ENCODE results near the gene IGHMBP2. TPM values are rescaled to one million over a fixed set of nuclear protein-coding genes. Genes with fewer than 3 reads are reported as not detected.

IGHMBP2 gene
- total RNA-seq, 1 experiment from 2014 or later, result 19.3 TPM

DNA sequence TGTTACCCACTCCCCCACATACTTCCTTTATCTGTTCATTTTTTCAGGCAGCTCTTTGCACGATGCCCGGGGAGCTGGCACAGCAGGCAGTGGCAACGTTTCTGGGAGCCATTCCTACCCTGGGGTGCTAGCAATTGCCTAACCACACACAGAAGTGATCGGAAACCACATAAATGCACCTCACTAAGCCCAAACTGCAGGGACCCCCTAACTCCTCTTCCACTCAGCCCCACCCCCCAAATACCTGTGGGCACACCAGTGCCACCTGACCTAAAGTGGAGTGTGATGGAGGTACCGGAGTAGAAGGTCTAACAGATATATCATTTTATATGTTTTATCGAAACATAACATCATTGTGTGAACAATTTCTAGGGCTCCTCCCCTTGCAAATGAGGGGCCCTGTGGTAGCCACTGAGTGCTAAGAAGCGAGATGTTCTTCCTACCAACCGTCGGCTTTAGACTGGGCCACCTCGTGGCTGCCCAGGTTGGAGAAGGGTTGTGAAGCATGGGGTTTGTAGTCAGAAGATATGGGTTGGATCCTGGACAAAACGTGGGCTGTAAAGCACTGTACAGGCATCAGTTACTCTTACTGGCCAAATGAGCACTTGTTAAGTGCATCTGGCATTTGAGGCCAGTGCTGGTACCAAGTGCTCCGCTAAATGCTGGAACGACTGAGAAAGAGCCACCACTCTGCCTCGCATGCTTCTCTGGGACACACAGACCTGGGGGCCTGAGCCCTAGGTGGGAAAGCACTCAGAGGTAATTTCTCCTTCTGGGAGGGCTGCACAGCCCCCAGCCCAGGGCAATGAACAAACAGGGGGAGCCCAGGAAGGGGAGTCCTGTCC is 74.3 kb downstream of the IGHMBP2 start:
- ATAC-seq (no peak), DNase-seq (ENCODE audit: low read depth, low spot score) (no peak)
- Histone ChIP-seq H2AFZ (ENCODE audit: low read depth, low read length, poor library complexity, severe bottlenecking) (no peak overlapping the region), H3K27ac (ENCODE audit: low read depth, low read length) (no peak overlapping the region), H3K9me3 (ENCODE audit: control insufficient read depth in 1 of 2, insufficient read depth in 1 of 2, low read depth in 1 of 2, low read length in 2 of 2) (peaks cover 0 to 3% of the 10 kb centered on the region in 2 experiments; a peak in 1 of 4 replicates), H3K4me2 (ENCODE audit: low read length) (no peak overlapping the region), H3K4me1 (ENCODE audit: control insufficient read depth in 1 of 2, insufficient read depth in 2 of 2, low read length in 2 of 2) (peaks cover 0 to 5% of the 10 kb centered on the region in 2 experiments; a peak in 1 of 4 replicates), H3K9me2 (ENCODE audit: insufficient read depth) (no peaks in the 10 kb centered on the region), H4K20me1 (ENCODE audit: insufficient read depth) (no peaks in the 10 kb centered on the region), H3K36me3 (ENCODE audit: control insufficient read depth in 1 of 2, insufficient read depth in 2 of 2, low read length in 2 of 2) (no peaks in the 10 kb centered on the region), H3K79me2 (ENCODE audit: insufficient read depth, low read length) (no peaks in the 10 kb centered on the region), H3K27me3 (ENCODE audit: insufficient read depth, low read length) (no peaks in the 10 kb centered on the region), H3K9ac (ENCODE audit: low read length) (no peak overlapping the region), H3K4me3 (replicated peaks in 1 of 2; ENCODE audit: low read depth in 1 of 2, low read length in 2 of 2) (no peak overlapping the region)
- TF ChIP-seq, protein P1, sequence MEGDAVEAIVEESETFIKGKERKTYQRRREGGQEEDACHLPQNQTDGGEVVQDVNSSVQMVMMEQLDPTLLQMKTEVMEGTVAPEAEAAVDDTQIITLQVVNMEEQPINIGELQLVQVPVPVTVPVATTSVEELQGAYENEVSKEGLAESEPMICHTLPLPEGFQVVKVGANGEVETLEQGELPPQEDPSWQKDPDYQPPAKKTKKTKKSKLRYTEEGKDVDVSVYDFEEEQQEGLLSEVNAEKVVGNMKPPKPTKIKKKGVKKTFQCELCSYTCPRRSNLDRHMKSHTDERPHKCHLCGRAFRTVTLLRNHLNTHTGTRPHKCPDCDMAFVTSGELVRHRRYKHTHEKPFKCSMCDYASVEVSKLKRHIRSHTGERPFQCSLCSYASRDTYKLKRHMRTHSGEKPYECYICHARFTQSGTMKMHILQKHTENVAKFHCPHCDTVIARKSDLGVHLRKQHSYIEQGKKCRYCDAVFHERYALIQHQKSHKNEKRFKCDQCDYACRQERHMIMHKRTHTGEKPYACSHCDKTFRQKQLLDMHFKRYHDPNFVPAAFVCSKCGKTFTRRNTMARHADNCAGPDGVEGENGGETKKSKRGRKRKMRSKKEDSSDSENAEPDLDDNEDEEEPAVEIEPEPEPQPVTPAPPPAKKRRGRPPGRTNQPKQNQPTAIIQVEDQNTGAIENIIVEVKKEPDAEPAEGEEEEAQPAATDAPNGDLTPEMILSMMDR (IDR thresholded peaks at IDR 0.05 in 2 of 3, conservative IDR thresholded peaks at IDR 0.05 in 1 of 3; ENCODE audit: borderline replicate concordance in 1 of 3, insufficient read depth in 1 of 3, low read depth in 2 of 3, low read length in 2 of 3), result no peak
- no peak for TF ChIP-seq FOSL1 (IDR thresholded peaks at IDR 0.05; ENCODE audit: low read depth)
- no peak for TF ChIP-seq ZNF274 (IDR thresholded peaks at IDR 0.05; ENCODE audit: low read depth, low read length)
- TF ChIP-seq SRF (IDR thresholded peaks at IDR 0.05; ENCODE audit: low read depth), result no peak
- TF ChIP-seq, protein P2, sequence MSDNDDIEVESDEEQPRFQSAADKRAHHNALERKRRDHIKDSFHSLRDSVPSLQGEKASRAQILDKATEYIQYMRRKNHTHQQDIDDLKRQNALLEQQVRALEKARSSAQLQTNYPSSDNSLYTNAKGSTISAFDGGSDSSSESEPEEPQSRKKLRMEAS (IDR thresholded peaks at IDR 0.05), result no peak
- no peak for TF ChIP-seq EZH2phosphoT487 (IDR thresholded peaks at IDR 0.05; ENCODE audit: borderline replicate concordance)
- TF ChIP-seq RAD21 (IDR thresholded peaks at IDR 0.05; ENCODE audit: low read depth), result no peak
- TF ChIP-seq SP1 (IDR thresholded peaks at IDR 0.05; ENCODE audit: low read depth), result no peak
- TF ChIP-seq JUND (IDR thresholded peaks at IDR 0.05), result no peak
- TF ChIP-seq ZFX (IDR thresholded peaks at IDR 0.05), result no peak
- TF ChIP-seq POLR2AphosphoS5 (IDR thresholded peaks at IDR 0.05; ENCODE audit: low read depth, low read length), result no peak
- TF ChIP-seq CBX3 (IDR thresholded peaks at IDR 0.05; ENCODE audit: low read depth), result no peak
- no peak for TF ChIP-seq SIN3A (IDR thresholded peaks at IDR 0.05; ENCODE audit: low read depth)
- TF ChIP-seq YY1 (IDR thresholded peaks at IDR 0.05; ENCODE audit: extremely low read depth, insufficient replicate concordance, low read depth, low read length), result no peak
- TF ChIP-seq, protein P3, sequence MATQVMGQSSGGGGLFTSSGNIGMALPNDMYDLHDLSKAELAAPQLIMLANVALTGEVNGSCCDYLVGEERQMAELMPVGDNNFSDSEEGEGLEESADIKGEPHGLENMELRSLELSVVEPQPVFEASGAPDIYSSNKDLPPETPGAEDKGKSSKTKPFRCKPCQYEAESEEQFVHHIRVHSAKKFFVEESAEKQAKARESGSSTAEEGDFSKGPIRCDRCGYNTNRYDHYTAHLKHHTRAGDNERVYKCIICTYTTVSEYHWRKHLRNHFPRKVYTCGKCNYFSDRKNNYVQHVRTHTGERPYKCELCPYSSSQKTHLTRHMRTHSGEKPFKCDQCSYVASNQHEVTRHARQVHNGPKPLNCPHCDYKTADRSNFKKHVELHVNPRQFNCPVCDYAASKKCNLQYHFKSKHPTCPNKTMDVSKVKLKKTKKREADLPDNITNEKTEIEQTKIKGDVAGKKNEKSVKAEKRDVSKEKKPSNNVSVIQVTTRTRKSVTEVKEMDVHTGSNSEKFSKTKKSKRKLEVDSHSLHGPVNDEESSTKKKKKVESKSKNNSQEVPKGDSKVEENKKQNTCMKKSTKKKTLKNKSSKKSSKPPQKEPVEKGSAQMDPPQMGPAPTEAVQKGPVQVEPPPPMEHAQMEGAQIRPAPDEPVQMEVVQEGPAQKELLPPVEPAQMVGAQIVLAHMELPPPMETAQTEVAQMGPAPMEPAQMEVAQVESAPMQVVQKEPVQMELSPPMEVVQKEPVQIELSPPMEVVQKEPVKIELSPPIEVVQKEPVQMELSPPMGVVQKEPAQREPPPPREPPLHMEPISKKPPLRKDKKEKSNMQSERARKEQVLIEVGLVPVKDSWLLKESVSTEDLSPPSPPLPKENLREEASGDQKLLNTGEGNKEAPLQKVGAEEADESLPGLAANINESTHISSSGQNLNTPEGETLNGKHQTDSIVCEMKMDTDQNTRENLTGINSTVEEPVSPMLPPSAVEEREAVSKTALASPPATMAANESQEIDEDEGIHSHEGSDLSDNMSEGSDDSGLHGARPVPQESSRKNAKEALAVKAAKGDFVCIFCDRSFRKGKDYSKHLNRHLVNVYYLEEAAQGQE (IDR thresholded peaks at IDR 0.05; ENCODE audit: low read depth), result no peak
- no peak for TF ChIP-seq POLR2A (IDR thresholded peaks at IDR 0.05; ENCODE audit: borderline replicate concordance, extremely low read depth, insufficient read depth, insufficient read length)
- TF ChIP-seq CEBPB (IDR thresholded peaks at IDR 0.05; ENCODE audit: low read depth), result no peak
- TF ChIP-seq, protein P4, sequence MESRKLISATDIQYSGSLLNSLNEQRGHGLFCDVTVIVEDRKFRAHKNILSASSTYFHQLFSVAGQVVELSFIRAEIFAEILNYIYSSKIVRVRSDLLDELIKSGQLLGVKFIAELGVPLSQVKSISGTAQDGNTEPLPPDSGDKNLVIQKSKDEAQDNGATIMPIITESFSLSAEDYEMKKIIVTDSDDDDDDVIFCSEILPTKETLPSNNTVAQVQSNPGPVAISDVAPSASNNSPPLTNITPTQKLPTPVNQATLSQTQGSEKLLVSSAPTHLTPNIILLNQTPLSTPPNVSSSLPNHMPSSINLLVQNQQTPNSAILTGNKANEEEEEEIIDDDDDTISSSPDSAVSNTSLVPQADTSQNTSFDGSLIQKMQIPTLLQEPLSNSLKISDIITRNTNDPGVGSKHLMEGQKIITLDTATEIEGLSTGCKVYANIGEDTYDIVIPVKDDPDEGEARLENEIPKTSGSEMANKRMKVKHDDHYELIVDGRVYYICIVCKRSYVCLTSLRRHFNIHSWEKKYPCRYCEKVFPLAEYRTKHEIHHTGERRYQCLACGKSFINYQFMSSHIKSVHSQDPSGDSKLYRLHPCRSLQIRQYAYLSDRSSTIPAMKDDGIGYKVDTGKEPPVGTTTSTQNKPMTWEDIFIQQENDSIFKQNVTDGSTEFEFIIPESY (IDR thresholded peaks at IDR 0.05; ENCODE audit: extremely low read depth, insufficient replicate concordance, low read length), result no peak
- TF ChIP-seq EGR1 (IDR thresholded peaks at IDR 0.05; ENCODE audit: low read depth), result no peak
- TF ChIP-seq TCF7L2 (IDR thresholded peaks at IDR 0.05; ENCODE audit: borderline replicate concordance, extremely low read depth, insufficient read depth, insufficient read length), result no peak
- POLR2A ChIA-PET, result no interaction called here
- intact Hi-C loops (cut with micrococcal nuclease), result no loop called here
- RAD21 ChIA-PET (ENCODE audit: low non-redundant PET in 1 of 2, low total read pairs in 2 of 2, uncharacterized antibody in 2 of 2, unreplicated experiment in 2 of 2), result no interaction called here
- no TSS peak for BruUV-seq (replicated peaks)
- CTCF ChIA-PET, result no interaction called here

Data from HCT116 (cell line).